IMR-90 (cell line): Measurements from ENCODE around the gene LUC7L3. TPM values are rescaled to one million over a fixed set of nuclear protein-coding genes. Genes with fewer than 3 reads are reported as not detected.

Source experiments
- ATAC-seq: fragments of 200-7000 bp; cut with Tn5 transposase; 2 replicates; pipeline ENCODE4 v1.9.1; 2020; ENCODE audit warnings: low read depth, mild to moderate bottlenecking, moderate library complexity
- BruUV-seq: library from RNA; stranded (reverse); fragments of 400-500 nt; replicated peaks from 2 replicates; lab custom pipeline; 2021; lab: Mats Ljungman, UMichigan
- CTCF ChIA-PET: fragments of 300-600 bp; formaldehyde crosslinking; extraction: SDS; loops from one replicate; lab custom pipeline; 2021; ENCODE audit warnings: antibody characterized with exemption; lab: Yijun Ruan, JAX
- POLR2A ChIA-PET: fragments of 300-600 bp; sonication (Branson Sonifier 250); formaldehyde crosslinking; loops from one replicate; lab custom pipeline; 2022; ENCODE audit warnings: antibody characterized with exemption; ENCODE audit not compliant: unreplicated experiment; lab: Charles Lee
- DNase-seq: peaks from one replicate; pipeline ENCODE4 v3.0.0; 2013
- H2AFZ ChIP-seq: replicated peaks from 2 replicates; pipeline ENCODE3; 2013; ENCODE audit warnings: low read length, mild to moderate bottlenecking; ENCODE audit not compliant: poor library complexity
- H2AK5ac ChIP-seq: 2 replicates; pipeline ENCODE4 v1.6.1; 2013; ENCODE audit warnings: low read depth, low read length, inconsistent platforms
- H2AK9ac ChIP-seq: replicated peaks from 2 replicates; pipeline ENCODE3; 2013; ENCODE audit warnings: mild to moderate bottlenecking, low read depth, low read length, moderate library complexity; ENCODE audit not compliant: poor library complexity
- H2BK120ac ChIP-seq: 2 replicates; pipeline ENCODE4 v1.6.1; 2013; ENCODE audit warnings: low read depth, low read length, inconsistent platforms
- H2BK15ac ChIP-seq: 3 replicates; pipeline ENCODE4 v1.6.1; 2013; ENCODE audit warnings: low read depth, low read length, inconsistent platforms
- H2BK20ac ChIP-seq: 2 replicates; pipeline ENCODE4 v1.6.1; 2013; ENCODE audit warnings: low read depth, mild to moderate bottlenecking, inconsistent platforms, low read length, moderate library complexity
- H2BK5ac ChIP-seq: 2 replicates; pipeline ENCODE4 v1.6.1; 2013; ENCODE audit warnings: mild to moderate bottlenecking, low read depth, low read length, inconsistent platforms; ENCODE audit not compliant: poor library complexity, severe bottlenecking
- H3K14ac ChIP-seq: replicated peaks from 2 replicates; pipeline ENCODE4 v1.6.1; 2013; ENCODE audit warnings: low read depth, low read length, inconsistent platforms
- H3K18ac ChIP-seq: 2 replicates; pipeline ENCODE4 v1.6.1; 2013; ENCODE audit warnings: low read depth, low read length, control low read depth
- H3K23ac ChIP-seq: 2 replicates; pipeline ENCODE4 v1.6.1; 2013; ENCODE audit warnings: low read depth, low read length, inconsistent platforms
- H3K27ac ChIP-seq: 2 replicates; pipeline ENCODE4 v1.5.1; 2013; ENCODE audit warnings: mild to moderate bottlenecking, control low read depth, low read length; ENCODE audit not compliant: insufficient read depth
- H3K27me3 ChIP-seq: 2 replicates; pipeline ENCODE4 v1.6.1; 2013; ENCODE audit warnings: low read length; ENCODE audit not compliant: control insufficient read depth, insufficient read depth
- H3K36me3 ChIP-seq: 2 replicates; pipeline ENCODE4 v1.6.1; 2013; ENCODE audit warnings: low read length, mixed read lengths; ENCODE audit not compliant: control insufficient read depth, insufficient read depth
- H3K4ac ChIP-seq: 2 replicates; pipeline ENCODE4 v1.6.1; 2013; ENCODE audit warnings: low read depth, low read length, inconsistent platforms
- H3K4me1 ChIP-seq: 2 replicates; pipeline ENCODE4 v1.6.1; 2013; ENCODE audit warnings: low read length, mixed read lengths; ENCODE audit not compliant: control insufficient read depth, insufficient read depth
- H3K4me2 ChIP-seq: 2 replicates; pipeline ENCODE4 v1.6.1; 2013; ENCODE audit warnings: low read depth, mild to moderate bottlenecking, control low read depth, low read length, moderate library complexity
- H3K4me3 ChIP-seq: 2 replicates; pipeline ENCODE4 v1.5.1; 2013; ENCODE audit warnings: low read depth, mild to moderate bottlenecking, control low read depth, low read length, moderate library complexity; ENCODE audit not compliant: insufficient read depth
- H3K56ac ChIP-seq: 2 replicates; pipeline ENCODE4 v1.6.1; 2013; ENCODE audit warnings: low read length, inconsistent platforms; ENCODE audit not compliant: insufficient read depth; ENCODE audit errors: extremely low read depth
- H3K79me1 ChIP-seq, 2 experiments: 2 replicates each; pipeline ENCODE4 v1.6.1; 2013; ENCODE audit warnings: low read length in 2 of 2, inconsistent platforms in 1 of 2, low read depth in 1 of 2
- H3K9ac ChIP-seq: 2 replicates; pipeline ENCODE4 v1.6.1; 2013; ENCODE audit warnings: low read depth, low read length, control low read depth
- H3K9me1 ChIP-seq: 2 replicates; pipeline ENCODE4 v1.6.1; 2013; ENCODE audit warnings: low read length, inconsistent platforms; ENCODE audit not compliant: insufficient read depth
- H3K9me3 ChIP-seq: 2 replicates; pipeline ENCODE4 v1.6.1; 2013; ENCODE audit warnings: low read length; ENCODE audit not compliant: control insufficient read depth, insufficient read depth
- H4K20me1 ChIP-seq: 2 replicates; pipeline ENCODE4 v1.6.1; 2013; ENCODE audit warnings: low read length, inconsistent platforms; ENCODE audit not compliant: insufficient read depth
- H4K5ac ChIP-seq: 2 replicates; pipeline ENCODE4 v1.6.1; 2013; ENCODE audit warnings: mild to moderate bottlenecking, low read depth, low read length, control low read depth
- H4K8ac ChIP-seq, 2 experiments: 2 replicates each; pipeline ENCODE4 v1.6.1; 2013; ENCODE audit warnings: low read depth in 2 of 2, low read length in 2 of 2, control low read depth in 1 of 2, inconsistent platforms in 1 of 2
- H4K91ac ChIP-seq: 2 replicates; pipeline ENCODE4 v1.6.1; 2013; ENCODE audit warnings: low read depth, low read length, inconsistent platforms; ENCODE audit not compliant: insufficient read depth
- CEBPB ChIP-seq: IDR thresholded peaks from 2 replicates; pipeline ENCODE4 v1.6.1; 2012; ENCODE audit warnings: low read depth, low read length, improper control_type of control experiment
- MAFK ChIP-seq: IDR thresholded peaks from 2 replicates; pipeline ENCODE4 v1.6.1; 2012; ENCODE audit warnings: low read depth, low read length, improper control_type of control experiment
- MAZ ChIP-seq: IDR thresholded peaks from 2 replicates; pipeline ENCODE4 v1.6.1; 2012; ENCODE audit warnings: low read depth, mild to moderate bottlenecking, low read length, improper control_type of control experiment, moderate library complexity, borderline replicate concordance
- MXI1 ChIP-seq: IDR thresholded peaks from 2 replicates; pipeline ENCODE4 v1.6.1; 2012; ENCODE audit warnings: low read depth, mild to moderate bottlenecking, low read length, moderate library complexity, borderline replicate concordance
- WGBS, 2 experiments: methylation state at CpG; one replicate each; pipeline versions ENCODE4 v1.1.5 to v1.1.7; 2013; ENCODE audit warnings: missing lambda C conversion rate in 2 of 2; ENCODE audit not compliant: insufficient read length in 1 of 2; ENCODE audit errors: extremely low coverage in 2 of 2; 5-methylcytosine and 5-hydroxymethylcytosine counted together
- dilution Hi-C: fragments of 300-500 bp; cut with HindIII; formaldehyde crosslinking; loops from one replicate; pipeline ENCODE4 v1.14.3; 2018; ENCODE audit warnings: low sequenced_read_pairs; ENCODE audit not compliant: unreplicated experiment
- in situ Hi-C: fragments of 300-500 bp; cut with MboI; formaldehyde crosslinking; loops from 3 replicates; pipeline ENCODE4 v1.14.3; 2019; ENCODE audit warnings: low sequenced_read_pairs, inconsistent platforms, mixed read lengths
- intact Hi-C: fragments of 100-400 bp; cut with micrococcal nuclease; formaldehyde crosslinking; loops from 2 replicates; pipeline ENCODE4 v1.10.0; 2022
- polyA plus RNA-seq, 3 experiments: library from polyadenylated mRNA; depleted of rRNA; stranded (reverse); fragments of >200 nt; gene quantifications; 2 replicates each; pipeline ENCODE4 v1.2.3, GENCODE V29; 2012; ENCODE audit warnings: low replicate concordance in 1 of 3
- total RNA-seq: library from RNA; depleted of rRNA; stranded (reverse); fragments of >200 nt; gene quantifications from 2 replicates; pipeline ENCODE4 v1.2.3, GENCODE V29; 2012
- TF ChIP-seq, protein P1 (sequence below): fragments of 150-350 bp; IDR thresholded peaks from 2 replicates; pipeline ENCODE4 v1.6.1; 2017; ENCODE audit warnings: mild to moderate bottlenecking, antibody characterized with exemption, low read length, low read depth

LUC7L3 gene
- total and polyA plus RNA-seq, 2 of the 4 experiments (the other 2 are of a cell fraction), result 17.7 to 44.7 TPM

DNA sequence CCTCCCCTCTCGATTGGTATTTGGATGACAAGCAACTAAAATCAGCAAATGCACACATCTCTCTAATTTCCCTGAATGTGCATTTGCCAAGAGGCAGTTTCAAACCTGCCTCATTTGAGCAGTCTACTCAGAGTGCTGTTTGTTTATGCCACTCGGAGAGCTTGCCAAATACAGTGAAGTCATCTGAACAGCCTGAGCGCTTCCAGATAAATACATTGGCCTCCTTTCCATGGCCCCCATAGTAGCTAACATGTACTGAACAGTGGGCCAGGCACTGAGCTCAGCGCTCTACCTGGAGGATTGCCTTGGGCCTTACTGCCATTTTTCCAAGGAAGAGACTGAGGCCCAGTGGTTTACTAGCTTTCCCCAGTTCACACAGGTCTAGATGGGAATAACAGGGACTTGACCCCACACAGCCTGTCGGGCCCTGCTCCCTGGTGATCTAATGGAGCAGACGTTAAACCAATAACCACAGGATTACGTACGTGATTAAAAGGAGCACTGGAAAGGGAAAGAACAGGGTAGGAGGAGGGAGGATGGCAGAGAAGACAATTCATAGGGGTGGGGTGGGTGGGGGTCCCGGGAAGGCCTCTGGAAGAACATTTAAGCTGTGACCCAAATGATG, 66.7 kb downstream of the LUC7L3 start:
- H3K9me3 ChIP-seq, result no peaks in the 10 kb centered on the region
- H3K36me3 ChIP-seq, result no peaks in the 10 kb centered on the region
- no peak overlapping the region for H2BK5ac ChIP-seq
- no peaks in the 10 kb centered on the region for H3K79me1 ChIP-seq
- H3K27me3 ChIP-seq, result no peaks in the 10 kb centered on the region; the same call in 1 of the 2 replicates
- H3K4me3 ChIP-seq, result no peak overlapping the region
- DNase-seq (peak; percentile 90), ATAC-seq (peak; percentile 78)
- H4K20me1 ChIP-seq, result no peaks in the 10 kb centered on the region
- dilution Hi-C loops, result no loop called here
- peak overlapping the region in 1 of 2 experiments; percentile 29; a peak in 3 of 4 replicates for H4K8ac ChIP-seq
- H2AFZ ChIP-seq, result peak overlapping the region; percentile 53
- H3K23ac ChIP-seq, result no peak overlapping the region
- H2AK9ac ChIP-seq, result peak overlapping the region; percentile 55
- H3K27ac ChIP-seq, result peak overlapping the region; percentile 31; the same call in 1 of the 2 replicates
- H3K18ac ChIP-seq, result peak overlapping the region; percentile 39
- ChIA-PET CTCF (interaction anchor here (0.6 to 1.5 kb wide), 4 partner anchors 20 to 171 kb away, joined by 3 to 6 read pairs (median 4); no protein-coding TSS in a partner anchor), POLR2A (interaction anchor here (0.6 kb wide), 1 partner anchor 171 kb away, joined by 3 read pairs; no protein-coding TSS in a partner anchor)
- H4K5ac ChIP-seq, result peak overlapping the region; percentile 28
- peak overlapping the region; percentile 3; the same call in 1 of the 2 replicates for H3K4me2 ChIP-seq
- WGBS, 2 experiments, result 24% methylated on average over 4 of the region's 9 CpGs; no CpG with 5 or more reads in 1 of the 2 experiments
- peak overlapping the region; percentile 52 for H2BK120ac ChIP-seq
- no TSS peak for BruUV-seq
- no peak overlapping the region for H3K9ac ChIP-seq
- in situ Hi-C loops, result loop anchor here (5.0 kb wide), 1 partner anchor 56 kb away; no protein-coding TSS in a partner anchor
- 0 out of 2 replicates have a peak, but pooled peaks cover 3% of the 10 kb centered on the region for H3K9me1 ChIP-seq
- H3K4ac ChIP-seq, result no peak overlapping the region; the same call in none of the 2 replicates
- H3K56ac ChIP-seq, result no peak overlapping the region
- H4K91ac ChIP-seq, result no peak overlapping the region; the same call in 1 of the 2 replicates
- peak overlapping the region; percentile 40; the same call in 1 of the 3 replicates for H2BK15ac ChIP-seq
- H3K14ac ChIP-seq, result peak overlapping the region; percentile 48
- TF ChIP-seq, protein P1, sequence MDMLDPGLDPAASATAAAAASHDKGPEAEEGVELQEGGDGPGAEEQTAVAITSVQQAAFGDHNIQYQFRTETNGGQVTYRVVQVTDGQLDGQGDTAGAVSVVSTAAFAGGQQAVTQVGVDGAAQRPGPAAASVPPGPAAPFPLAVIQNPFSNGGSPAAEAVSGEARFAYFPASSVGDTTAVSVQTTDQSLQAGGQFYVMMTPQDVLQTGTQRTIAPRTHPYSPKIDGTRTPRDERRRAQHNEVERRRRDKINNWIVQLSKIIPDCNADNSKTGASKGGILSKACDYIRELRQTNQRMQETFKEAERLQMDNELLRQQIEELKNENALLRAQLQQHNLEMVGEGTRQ, result no peak
- TF ChIP-seq MAZ (peak; percentile 75), MXI1 (no peak), CEBPB (peak; percentile 53; the same call in 1 of the 2 replicates), MAFK (peak; percentile 2; the same call in 1 of the 2 replicates)
- H2BK20ac ChIP-seq, result no peak overlapping the region; the same call in 1 of the 2 replicates
- peak overlapping the region; percentile 5; the same call in 1 of the 2 replicates for H2AK5ac ChIP-seq
- peaks cover 16% of the 10 kb centered on the region for H3K4me1 ChIP-seq
- intact Hi-C loops, result no loop called here
